GM18868 (cell line): ENCODE measurements around the gene PRUNE1.

Source experiments
- ATAC-seq: cut with Tn5 transposase; IDR thresholded peaks from one replicate; pipeline ENCODE4 v1.9.1; 2021; ENCODE audit warnings: mild to moderate bottlenecking, moderate library complexity; ENCODE audit not compliant: unreplicated experiment

The PRUNE1 gene

GRCh38 chr1:151048645-151049032, 40.4 kb downstream of the PRUNE1 start:
- ATAC-seq, result no peak

- ATAC-seq, result no peak
Observed at GRCh38 chr1:151049458-151049857, 41.2 kb downstream of the PRUNE1 start.

GRCh38 chr1:151050051-151050688, 41.9 kb downstream of the PRUNE1 start:
- ATAC-seq, result no peak

GRCh38 chr1:151051356-151052009, 43.2 kb downstream of the PRUNE1 start:
- ATAC-seq, result no peak

- ATAC-seq, result no peak
Observed at GRCh38 chr1:151054971-151055547, 46.8 kb downstream of the PRUNE1 start.

- ATAC-seq, result no peak
Observed at GRCh38 chr1:151055581-151055980, 47.3 kb downstream of the PRUNE1 start.

- no peak for ATAC-seq
Observed at GRCh38 chr1:151056149-151056548, 47.9 kb downstream of the PRUNE1 start.

- no peak for ATAC-seq
Observed at GRCh38 chr1:151058692-151059091, 50.4 kb downstream of the PRUNE1 start.

GRCh38 chr1:151059109-151060006, 51.1 kb downstream of the PRUNE1 start, which contains the start of gene CDC42SE1:
Gene CDC42SE1 (minus strand): TSS chr1:151059622. CDS start chr1:151055730, 3,892 bp downstream.
- peak; percentile 77 for ATAC-seq

- no peak for ATAC-seq
Observed at GRCh38 chr1:151060007-151060656, 51.9 kb downstream of the PRUNE1 start, which contains the start of gene MLLT11. Gene MLLT11 (plus strand): TSS chr1:151060397. CDS start chr1:151067225, 6,828 bp downstream.

GRCh38 chr1:151060657-151061421, 52.6 kb downstream of the PRUNE1 start:
- ATAC-seq, result no peak

- no peak for ATAC-seq
Observed at GRCh38 chr1:151061704-151062103, 53.5 kb downstream of the PRUNE1 start.

GRCh38 chr1:151062741-151063371, 54.6 kb downstream of the PRUNE1 start:
- ATAC-seq, result no peak

GRCh38 chr1:151065089-151065645, 56.9 kb downstream of the PRUNE1 start:
- ATAC-seq, result no peak

- ATAC-seq, result no peak
Observed at GRCh38 chr1:151067185-151067584, 58.9 kb downstream of the PRUNE1 start.

- ATAC-seq, result no peak
Observed at GRCh38 chr1:151069103-151069486, 60.8 kb downstream of the PRUNE1 start.

- peak; percentile 78 for ATAC-seq
Observed at GRCh38 chr1:151070474-151071276, 62.4 kb downstream of the PRUNE1 start, which contains the start of gene GABPB2. Gene GABPB2 (plus strand): TSS chr1:151070761. CDS start chr1:151088190, 17,429 bp downstream.

GRCh38 chr1:151072224-151072623, 64.0 kb downstream of the PRUNE1 start:
- ATAC-seq, result no peak
